WTC11 (cell line): ENCODE results near the gene MOGAT1. TPM values are rescaled to one million over a fixed set of nuclear protein-coding genes. Genes with fewer than 3 reads are reported as not detected.
A peak's percentile ranks its signal among the peaks of the same experiment; 100 is the strongest.

Experiments used
- ATAC-seq: fragments of 200-7000 bp; cut with Tn5 transposase; 2 replicates; pipeline ENCODE4 v1.10.0; 2021; ENCODE audit warnings: mild to moderate bottlenecking, moderate library complexity
- CTCF ChIA-PET: fragments of 300-600 bp; sonication (Branson Sonifier 250); formaldehyde crosslinking; loops from one replicate; lab custom pipeline; 2021; ENCODE audit warnings: antibody characterized with exemption; lab: Charles Lee
- POLR2A ChIA-PET: fragments of 350-600 bp; sonication (Branson Sonifier 250); formaldehyde crosslinking; loops from one replicate; lab custom pipeline; 2021; ENCODE audit warnings: antibody characterized with exemption; lab: Charles Lee
- DNase-seq: peaks from one replicate; pipeline ENCODE4 v3.0.0; 2021; ENCODE audit warnings: low spot score
- H3K27ac Mint-ChIP-seq: 2 replicates; pipeline ENCODE4 v1.8.0; 2021; ENCODE audit warnings: mixed read lengths
- H3K27me3 Mint-ChIP-seq: 2 replicates; pipeline ENCODE4 v1.8.0; 2021; ENCODE audit warnings: low read depth, mild to moderate bottlenecking, moderate library complexity, mixed read lengths
- H3K36me3 Mint-ChIP-seq: 2 replicates; pipeline ENCODE4 v1.8.0; 2021; ENCODE audit warnings: mixed read lengths
- H3K4me1 Mint-ChIP-seq: 2 replicates; pipeline ENCODE4 v1.8.0; 2022; ENCODE audit warnings: mixed read lengths
- H3K4me3 Mint-ChIP-seq: 2 replicates; pipeline ENCODE4 v1.8.0; 2021; ENCODE audit warnings: mild to moderate bottlenecking, moderate library complexity, mixed read lengths
- H3K9me3 Mint-ChIP-seq: 2 replicates; pipeline ENCODE4 v1.8.0; 2021; ENCODE audit warnings: mixed read lengths
- ARID4B ChIP-seq: sonication (generic); formaldehyde crosslinking; IDR thresholded peaks from 2 replicates; pipeline ENCODE4 v1.8.0; 2023; ENCODE audit warnings: missing genetic modification reagents, mild to moderate bottlenecking, borderline replicate concordance
- ATF3 ChIP-seq: sonication (generic); formaldehyde crosslinking; conservative IDR thresholded peaks from 2 replicates; pipeline ENCODE4 v1.8.1; 2022; ENCODE audit warnings: mild to moderate bottlenecking, missing genetic modification reagents
- CBFB ChIP-seq: sonication (generic); formaldehyde crosslinking; IDR thresholded peaks from 2 replicates; pipeline ENCODE4 v1.8.1; 2022; ENCODE audit warnings: mild to moderate bottlenecking, low read depth, missing genetic modification reagents
- EMX1 ChIP-seq: fragments of 250-450 bp; sonication (Bioruptor Pico); IDR thresholded peaks from 2 replicates; pipeline ENCODE4 v1.8.0; 2021; ENCODE audit warnings: mild to moderate bottlenecking
- ETV6 ChIP-seq: sonication (generic); formaldehyde crosslinking; IDR thresholded peaks from 2 replicates; pipeline ENCODE4 v1.8.1; 2022; ENCODE audit warnings: mild to moderate bottlenecking, missing genetic modification reagents
- FOXK1 ChIP-seq: sonication (generic); formaldehyde crosslinking; IDR thresholded peaks from 2 replicates; pipeline ENCODE4 v1.8.0; 2022; ENCODE audit warnings: mild to moderate bottlenecking, moderate library complexity, missing genetic modification reagents
- FOXP1 ChIP-seq: sonication (generic); formaldehyde crosslinking; IDR thresholded peaks from 2 replicates; pipeline ENCODE4 v1.8.0; 2022; ENCODE audit warnings: missing genetic modification reagents, mild to moderate bottlenecking, moderate library complexity, borderline replicate concordance
- FOXP4 ChIP-seq: sonication (generic); formaldehyde crosslinking; IDR thresholded peaks from 2 replicates; pipeline ENCODE4 v1.8.0; 2022; ENCODE audit warnings: mild to moderate bottlenecking, missing genetic modification reagents
- GRHL2 ChIP-seq: fragments of 250-450 bp; sonication (Bioruptor Pico); IDR thresholded peaks from 2 replicates; pipeline ENCODE4 v1.8.0; 2022; ENCODE audit warnings: mild to moderate bottlenecking, moderate library complexity; ENCODE audit not compliant: insufficient replicate concordance, severe bottlenecking
- HMGXB4 ChIP-seq: sonication (generic); formaldehyde crosslinking; IDR thresholded peaks from 2 replicates; pipeline ENCODE4 v1.8.1; 2023; ENCODE audit warnings: mild to moderate bottlenecking, moderate library complexity, missing genetic modification reagents
- NFE2L1 ChIP-seq: sonication (generic); formaldehyde crosslinking; IDR thresholded peaks from 2 replicates; pipeline ENCODE4 v1.8.1; 2023; ENCODE audit warnings: missing genetic modification reagents
- OVOL2 ChIP-seq: fragments of 250-450 bp; sonication (Bioruptor Pico); IDR thresholded peaks from 2 replicates; pipeline ENCODE4 v1.9.0; 2021; ENCODE audit warnings: mild to moderate bottlenecking, borderline replicate concordance
- PRRX2 ChIP-seq: fragments of 250-450 bp; sonication (Bioruptor Pico); IDR thresholded peaks from 2 replicates; pipeline ENCODE4 v1.8.0; 2021; ENCODE audit warnings: mild to moderate bottlenecking
- TEAD1 ChIP-seq: sonication (generic); formaldehyde crosslinking; IDR thresholded peaks from 2 replicates; pipeline ENCODE4 v1.8.0; 2022; ENCODE audit warnings: mild to moderate bottlenecking, missing genetic modification reagents
- TEAD4 ChIP-seq: sonication (generic); formaldehyde crosslinking; IDR thresholded peaks from 2 replicates; pipeline ENCODE4 v1.8.0; 2022; ENCODE audit warnings: mild to moderate bottlenecking, missing genetic modification reagents
- TP53 ChIP-seq: sonication (generic); formaldehyde crosslinking; IDR thresholded peaks from 2 replicates; pipeline ENCODE4 v1.8.1; 2023; ENCODE audit warnings: mild to moderate bottlenecking, missing genetic modification reagents
- ZNF317 ChIP-seq: sonication (generic); formaldehyde crosslinking; IDR thresholded peaks from 2 replicates; pipeline ENCODE4 v1.8.1; 2023; ENCODE audit warnings: low read depth, mild to moderate bottlenecking, moderate library complexity, missing genetic modification reagents, borderline replicate concordance
- ZNF416 ChIP-seq: fragments of 250-450 bp; sonication (Bioruptor Pico); IDR thresholded peaks from 2 replicates; pipeline ENCODE4 v1.9.0; 2021; ENCODE audit warnings: mild to moderate bottlenecking, inconsistent platforms
- ZNF423 ChIP-seq: fragments of 250-450 bp; sonication (Bioruptor Pico); IDR thresholded peaks from 2 replicates; pipeline ENCODE4 v2.1.2; 2022; ENCODE audit warnings: mild to moderate bottlenecking, moderate library complexity
- total RNA-seq: library from RNA; stranded (reverse); gene quantifications from 3 replicates; pipeline ENCODE4 v1.2.3, GENCODE V29; 2021

MOGAT1 gene
- total RNA-seq, 1 experiment from 2014 or later: 0.72 TPM

GRCh38 chr2:222627764-222628163, 43.7 kb upstream of the MOGAT1 start:
- ChIA-PET POLR2A (no interaction called here), CTCF (no interaction called here)
- no peak for DNase-seq
- no peak for ATAC-seq
- H3K4me1 Mint-ChIP-seq: no peaks in the 10 kb centered on the region
- H3K36me3 Mint-ChIP-seq: peaks cover 73% of the 10 kb centered on the region
- TF ChIP-seq HMGXB4: no peak
- no peak for TF ChIP-seq ZNF423
- TF ChIP-seq FOXK1 (CRISPR knock-in tag): no peak
- TF ChIP-seq, all 79 proteins: peak for 0
- Mint-ChIP-seq H3K27ac (no peak overlapping the region), H3K4me3 (no peak overlapping the region), H3K9me3 (no peaks in the 10 kb centered on the region), H3K27me3 (no peaks in the 10 kb centered on the region)

- no peak for ATAC-seq
- CTCF ChIA-PET: no interaction called here
- H3K27ac Mint-ChIP-seq: 0 out of 2 replicates have a peak overlapping the region, but pooled peaks have one; percentile 17
Observed at GRCh38 chr2:222635295-222635694, 36.2 kb upstream of the MOGAT1 start.

More at GRCh38 chr2:222635295-222635694, 36.2 kb upstream of the MOGAT1 start:
- TF ChIP-seq FOXP1 (no peak), NFE2L1 (no peak), PRRX2 (CRISPR knock-in tag) (no peak), ATF3 (CRISPR knock-in tag) (no peak), OVOL2 (no peak), GRHL2 (CRISPR knock-in tag) (no peak), ETV6 (CRISPR knock-in tag) (no peak), ZNF317 (no peak), EMX1 (no peak), ZNF416 (CRISPR knock-in tag) (no peak), FOXP4 (CRISPR knock-in tag) (no peak), TP53 (CRISPR knock-in tag) (no peak), FOXK1 (CRISPR knock-in tag) (no peak), ZNF423 (no peak), TEAD1 (CRISPR knock-in tag) (no peak), ARID4B (CRISPR knock-in tag) (no peak), CBFB (CRISPR knock-in tag) (no peak), TEAD4 (CRISPR knock-in tag) (no peak)
- TF ChIP-seq, all 79 proteins: peak for 0
- Mint-ChIP-seq H3K4me3 (no peak overlapping the region), H3K36me3 (peaks cover 52% of the 10 kb centered on the region), H3K9me3 (no peaks in the 10 kb centered on the region), H3K4me1 (no peaks in the 10 kb centered on the region), H3K27me3 (no peaks in the 10 kb centered on the region)
- POLR2A ChIA-PET: no interaction called here
- DNase-seq: no peak
